ENCODE measurements around the gene NXN. TPM values are rescaled to one million over a fixed set of nuclear protein-coding genes. Genes with fewer than 3 reads are reported as not detected.
"Not testable (repeated sequence)": the region's sequence is repeated elsewhere in the genome, so short reads cannot be mapped to it uniquely, and the experiment has no call there.

Gene NXN
- total RNA-seq, 1 experiment from 2014 or later = 71.6 TPM

- DNase-seq (ENCODE audit: low spot score) = no peak
These were observed 205.9 kb downstream of the NXN start for GRCh38 chr17:773467-774312.

GRCh38 chr17:773016-773415 is 206.6 kb downstream of the NXN start:
- no peak for DNase-seq (ENCODE audit: low spot score)

- DNase-seq (ENCODE audit: low spot score) = no peak
These were observed 212.5 kb downstream of the NXN start for GRCh38 chr17:767076-767475.

- DNase-seq (ENCODE audit: low spot score) = no peak
These were observed 219.2 kb downstream of the NXN start for GRCh38 chr17:760371-760770.

- no peak for DNase-seq (ENCODE audit: low spot score)
These were observed 219.6 kb downstream of the NXN start for GRCh38 chr17:759964-760363.

GRCh38 chr17:756010-756567 is 223.5 kb downstream of the NXN start:
- DNase-seq (ENCODE audit: low spot score) = not testable (repeated sequence)

- not testable (repeated sequence) for DNase-seq (ENCODE audit: low spot score)
These were observed 224.1 kb downstream of the NXN start for GRCh38 chr17:755319-755961.

- no peak for DNase-seq (ENCODE audit: low spot score)
These were observed 226.2 kb downstream of the NXN start for GRCh38 chr17:753418-753817.

GRCh38 chr17:752620-753219 is 226.9 kb downstream of the NXN start:
- no peak for DNase-seq (ENCODE audit: low spot score)

- DNase-seq (ENCODE audit: low spot score) = peak; percentile 84
These were observed 227.5 kb downstream of the NXN start, which contains the start of gene GEMIN4 for GRCh38 chr17:752002-752619. TSS of gene GEMIN4 (minus strand) at chr17:752264. CDS start at chr17:752142, 122 bp downstream.

- DNase-seq (ENCODE audit: low spot score) = peak; percentile 47
These were observed 228.1 kb downstream of the NXN start for GRCh38 chr17:751269-752001.

- DNase-seq (ENCODE audit: low spot score) = no peak
These were observed 229.0 kb downstream of the NXN start for GRCh38 chr17:750431-751037.

- DNase-seq (ENCODE audit: low spot score) = not testable (repeated sequence)
These were observed 230.2 kb downstream of the NXN start for GRCh38 chr17:749359-749758.

Small RNA genes lying within 50 kb of the gene (small RNA-seq; reads per million reads assigned to genes)
- gene MIR3183 = not detected

Other genes with a start within 250 kb of the NXN start
- gene TLCD3A, start 247.2 kb downstream of the NXN start, total RNA-seq (2014; rRNA removed; shearing (Covaris generic)) = 17.4 and 21.7 TPM in 2 replicates
- 34.4 and 35.2 TPM in 2 replicates for gene GEMIN4, start 227.5 kb downstream of the NXN start, total RNA-seq (2014; rRNA removed; shearing (Covaris generic))
- 22.8 and 30.5 TPM in 2 replicates for gene GLOD4, start 197.5 kb downstream of the NXN start, total RNA-seq (2014; rRNA removed; shearing (Covaris generic))
- gene MRM3, start 197.4 kb downstream of the NXN start, total RNA-seq (2014; rRNA removed; shearing (Covaris generic)) = 22.3 and 26.0 TPM in 2 replicates
- gene TIMM22, start 17.4 kb upstream of the NXN start, total RNA-seq (2014; rRNA removed; shearing (Covaris generic)) = 7.3 and 7.7 TPM in 2 replicates
- gene ABR, start 200.2 kb upstream of the NXN start, total RNA-seq (2014; rRNA removed; shearing (Covaris generic)) = 54.9 and 85.2 TPM in 2 replicates